Testis (tissue), 2 donors: ENCODE results near the gene ISOC2.

ENCODE experiments used
- POLR2A ChIP-seq: fragments of 450-650 bp; IDR thresholded peaks from one replicate; pipeline ENCODE4 v1.6.1; 2017; ENCODE audit warnings: antibody characterized with exemption, mild to moderate bottlenecking, moderate library complexity
- TF ChIP-seq, protein P1 (sequence below), 3 experiments: fragments of 450-650 bp in 2 of 3; fragments of 200-600 bp in 1 of 3; sonication (generic) in 1 of 3; IDR thresholded peaks; one replicate each; pipeline ENCODE4 v1.5.1; 2016 to 2019; ENCODE audit warnings: antibody characterized with exemption in 3 of 3, mild to moderate bottlenecking in 2 of 3, moderate library complexity in 1 of 3

GRCh38 chr19:55432241-55432959, 29.0 kb downstream of the ISOC2 start:
- TF ChIP-seq, protein P1, sequence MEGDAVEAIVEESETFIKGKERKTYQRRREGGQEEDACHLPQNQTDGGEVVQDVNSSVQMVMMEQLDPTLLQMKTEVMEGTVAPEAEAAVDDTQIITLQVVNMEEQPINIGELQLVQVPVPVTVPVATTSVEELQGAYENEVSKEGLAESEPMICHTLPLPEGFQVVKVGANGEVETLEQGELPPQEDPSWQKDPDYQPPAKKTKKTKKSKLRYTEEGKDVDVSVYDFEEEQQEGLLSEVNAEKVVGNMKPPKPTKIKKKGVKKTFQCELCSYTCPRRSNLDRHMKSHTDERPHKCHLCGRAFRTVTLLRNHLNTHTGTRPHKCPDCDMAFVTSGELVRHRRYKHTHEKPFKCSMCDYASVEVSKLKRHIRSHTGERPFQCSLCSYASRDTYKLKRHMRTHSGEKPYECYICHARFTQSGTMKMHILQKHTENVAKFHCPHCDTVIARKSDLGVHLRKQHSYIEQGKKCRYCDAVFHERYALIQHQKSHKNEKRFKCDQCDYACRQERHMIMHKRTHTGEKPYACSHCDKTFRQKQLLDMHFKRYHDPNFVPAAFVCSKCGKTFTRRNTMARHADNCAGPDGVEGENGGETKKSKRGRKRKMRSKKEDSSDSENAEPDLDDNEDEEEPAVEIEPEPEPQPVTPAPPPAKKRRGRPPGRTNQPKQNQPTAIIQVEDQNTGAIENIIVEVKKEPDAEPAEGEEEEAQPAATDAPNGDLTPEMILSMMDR (IDR thresholded peaks at IDR 0.05) = no peak
- no peak for TF ChIP-seq POLR2A
